HCT116 (cell line): ENCODE measurements around the gene SDR42E2. TPM values are rescaled to one million over a fixed set of nuclear protein-coding genes. Genes with fewer than 3 reads are reported as not detected.
A peak's percentile ranks its signal among the peaks of the same experiment; 100 is the strongest.

Experiments used
- ATAC-seq: fragments of 200-7000 bp; cut with Tn5 transposase; 2 replicates; pipeline ENCODE4 v1.9.1; 2020; ENCODE audit warnings: mild to moderate bottlenecking, moderate library complexity
- BruUV-seq: library from RNA; stranded (reverse); fragments of 400-500 nt; replicated peaks from 2 replicates; lab custom pipeline; 2021; lab: Mats Ljungman, UMichigan
- CTCF ChIA-PET: fragments of 300-600 bp; sonication (Branson Sonifier 250); formaldehyde crosslinking; loops from one replicate; lab custom pipeline; 2021; ENCODE audit warnings: antibody characterized with exemption; lab: Charles Lee
- POLR2A ChIA-PET: fragments of 300-600, 350-600 bp; sonication (Branson Sonifier 250); formaldehyde crosslinking; loops from one replicate; lab custom pipeline; 2021; ENCODE audit warnings: antibody characterized with exemption; lab: Charles Lee
- RAD21 ChIA-PET, 2 experiments: fragments of 300-600 bp; sonication (Branson Sonifier 250); formaldehyde crosslinking; loops; one replicate each; lab custom pipeline; 2023; ENCODE audit warnings: low total read pairs in 2 of 2; ENCODE audit not compliant: uncharacterized antibody in 2 of 2, unreplicated experiment in 2 of 2, low non-redundant PET in 1 of 2; lab: Charles Lee
- DNase-seq: peaks from one replicate; pipeline ENCODE4 v3.0.0-alpha.2; 2010; ENCODE audit warnings: low read depth, low spot score
- H2AFZ ChIP-seq: fragments of 200-600 bp; shearing (Covaris generic), sonication (generic); 2 replicates; pipeline ENCODE4 v1.6.1; 2017; ENCODE audit warnings: low read depth, mixed run types, mixed read lengths, antibody characterized with exemption, low read length; ENCODE audit not compliant: poor library complexity, severe bottlenecking
- H3K27ac ChIP-seq: 2 replicates; pipeline ENCODE4 v1.5.1; 2012; ENCODE audit warnings: low read depth, low read length
- H3K27me3 ChIP-seq: fragments of 200-600 bp; sonication (generic); 2 replicates; pipeline ENCODE4 v1.6.1; 2016; ENCODE audit warnings: mixed run types, low read length, mixed read lengths; ENCODE audit not compliant: insufficient read depth
- H3K36me3 ChIP-seq, 2 experiments: fragments of 200-500 bp in 1 of 2; fragments of 200-600 bp in 1 of 2; sonication (Bioruptor generic) in 1 of 2; sonication (generic) in 1 of 2; 2 replicates each; pipeline versions ENCODE4 v1.5.1 to v1.6.1; 2014 to 2016; ENCODE audit warnings: low read length in 2 of 2, inconsistent platforms in 1 of 2, mixed read lengths in 1 of 2, mixed run types in 1 of 2; ENCODE audit not compliant: insufficient read depth in 2 of 2, control insufficient read depth in 1 of 2
- H3K4me1 ChIP-seq, 2 experiments: fragments of 200-600 bp in 1 of 2; sonication (generic) in 1 of 2; 2 replicates each; pipeline versions ENCODE4 v1.5.1 to v1.6.1; 2012 to 2017; ENCODE audit warnings: low read length in 2 of 2, inconsistent platforms in 1 of 2, mild to moderate bottlenecking in 1 of 2, mixed read lengths in 1 of 2, mixed run types in 1 of 2, moderate library complexity in 1 of 2; ENCODE audit not compliant: insufficient read depth in 2 of 2, control insufficient read depth in 1 of 2
- H3K4me2 ChIP-seq: fragments of 200-600 bp; sonication (generic); 2 replicates; pipeline ENCODE4 v1.6.1; 2017; ENCODE audit warnings: mixed run types, low read length, mixed read lengths
- H3K4me3 ChIP-seq, 2 experiments: fragments of 200-600 bp in 1 of 2; sonication (generic) in 1 of 2; replicated peaks in 1 of 2; 2 replicates each; pipeline ENCODE4 v1.5.1; 2011 to 2016; ENCODE audit warnings: low read length in 2 of 2, control low read depth in 1 of 2, low read depth in 1 of 2, mild to moderate bottlenecking in 1 of 2, mixed read lengths in 1 of 2, mixed run types in 1 of 2
- H3K79me2 ChIP-seq: fragments of 200-600 bp; sonication (generic); 2 replicates; pipeline ENCODE4 v1.6.1; 2017; ENCODE audit warnings: mild to moderate bottlenecking, mixed run types, low read length, moderate library complexity, mixed read lengths; ENCODE audit not compliant: insufficient read depth
- H3K9ac ChIP-seq: fragments of 200-600 bp; sonication (generic); 2 replicates; pipeline ENCODE4 v1.6.1; 2016; ENCODE audit warnings: low read length, mixed read lengths
- H3K9me2 ChIP-seq: fragments of 200-600 bp; sonication (generic), shearing (Covaris generic); 2 replicates; pipeline ENCODE4 v1.6.1; 2017; ENCODE audit warnings: mixed run types, mild to moderate bottlenecking, moderate library complexity; ENCODE audit not compliant: insufficient read depth
- H3K9me3 ChIP-seq, 2 experiments: fragments of 200-500 bp in 1 of 2; fragments of 200-600 bp in 1 of 2; sonication (Bioruptor generic) in 1 of 2; sonication (generic) in 1 of 2; 2 replicates each; pipeline ENCODE4 v1.6.1; 2014 to 2017; ENCODE audit warnings: low read length in 2 of 2, mixed read lengths in 2 of 2, inconsistent platforms in 1 of 2, low read depth in 1 of 2, mild to moderate bottlenecking in 1 of 2, mixed run types in 1 of 2, moderate library complexity in 1 of 2; ENCODE audit not compliant: control insufficient read depth in 1 of 2, insufficient read depth in 1 of 2
- H4K20me1 ChIP-seq: fragments of 200-600 bp; sonication (generic), shearing (Covaris generic); 2 replicates; pipeline ENCODE4 v1.6.1; 2017; ENCODE audit warnings: mixed run types, mild to moderate bottlenecking, moderate library complexity; ENCODE audit not compliant: insufficient read depth
- CBX3 ChIP-seq: IDR thresholded peaks from 2 replicates; pipeline ENCODE4 v1.6.1; 2012; ENCODE audit warnings: low read depth
- CTCF ChIP-seq, 3 experiments: fragments of 200-600 bp in 1 of 3; sonication (generic) in 1 of 3; IDR thresholded peaks in 2 of 3; conservative IDR thresholded peaks in 1 of 3; 2 replicates each; pipeline ENCODE4 v1.5.1; 2012 to 2017; ENCODE audit warnings: low read depth in 2 of 3, low read length in 2 of 3, antibody characterized with exemption in 1 of 3, borderline replicate concordance in 1 of 3, control low read depth in 1 of 3, mild to moderate bottlenecking in 1 of 3, mixed read lengths in 1 of 3, mixed run types in 1 of 3, moderate library complexity in 1 of 3; ENCODE audit not compliant: insufficient read depth in 1 of 3
- EGR1 ChIP-seq: IDR thresholded peaks from 2 replicates; pipeline ENCODE4 v1.6.1; 2012; ENCODE audit warnings: low read depth
- ELF1 ChIP-seq: IDR thresholded peaks from 2 replicates; pipeline ENCODE4 v1.6.1; 2012; ENCODE audit warnings: low read depth, borderline replicate concordance
- EZH2 ChIP-seq: fragments of 200-600 bp; sonication (generic); IDR thresholded peaks from 2 replicates; pipeline ENCODE4 v1.6.1; 2017; ENCODE audit warnings: antibody characterized with exemption, mixed run types
- EZH2phosphoT487 ChIP-seq: fragments of 200-600 bp; IDR thresholded peaks from 2 replicates; pipeline ENCODE4 v1.6.1; 2018; ENCODE audit warnings: antibody characterized with exemption, borderline replicate concordance
- FOSL1 ChIP-seq: IDR thresholded peaks from 2 replicates; pipeline ENCODE4 v1.6.1; 2012; ENCODE audit warnings: low read depth
- JUND ChIP-seq: IDR thresholded peaks from 2 replicates; pipeline ENCODE4 v1.6.1; 2012
- POLR2A ChIP-seq: IDR thresholded peaks from 2 replicates; pipeline ENCODE4 v1.7.0; 2011; ENCODE audit warnings: borderline replicate concordance; ENCODE audit not compliant: insufficient read depth, insufficient read length; ENCODE audit errors: extremely low read depth
- POLR2AphosphoS5 ChIP-seq: IDR thresholded peaks from 2 replicates; pipeline ENCODE4 v1.6.1; 2011; ENCODE audit warnings: mild to moderate bottlenecking, low read depth, low read length, moderate library complexity
- RAD21 ChIP-seq: IDR thresholded peaks from 2 replicates; pipeline ENCODE4 v1.6.1; 2012; ENCODE audit warnings: low read depth, mild to moderate bottlenecking
- SIN3A ChIP-seq: IDR thresholded peaks from 2 replicates; pipeline ENCODE4 v1.6.1; 2012; ENCODE audit warnings: low read depth
- SP1 ChIP-seq: IDR thresholded peaks from 2 replicates; pipeline ENCODE4 v1.6.1; 2012; ENCODE audit warnings: low read depth
- SRF ChIP-seq: IDR thresholded peaks from 2 replicates; pipeline ENCODE4 v1.6.1; 2012; ENCODE audit warnings: low read depth
- TCF7L2 ChIP-seq: IDR thresholded peaks from 2 replicates; pipeline ENCODE4 v1.7.0; 2011; ENCODE audit warnings: borderline replicate concordance, inconsistent platforms; ENCODE audit not compliant: insufficient read depth, insufficient read length; ENCODE audit errors: extremely low read depth
- YY1 ChIP-seq: IDR thresholded peaks from 2 replicates; pipeline ENCODE4 v1.6.1; 2011; ENCODE audit warnings: low read length, low read depth, moderate library complexity, mild to moderate bottlenecking; ENCODE audit not compliant: insufficient replicate concordance; ENCODE audit errors: extremely low read depth
- ZFX ChIP-seq: fragments of 450-650 bp; IDR thresholded peaks from 2 replicates; pipeline ENCODE4 v1.6.1; 2017
- ZNF274 ChIP-seq: fragments of 200-500 bp; sonication (Bioruptor generic); IDR thresholded peaks from 2 replicates; pipeline ENCODE4 v1.6.1; 2014; ENCODE audit warnings: mild to moderate bottlenecking, low read depth, low read length, inconsistent platforms
- intact Hi-C: fragments of 100-400 bp; cut with micrococcal nuclease; formaldehyde crosslinking; loops from 2 replicates; pipeline ENCODE4 v1.10.0; 2022
- total RNA-seq: library from RNA; stranded (reverse); gene quantifications from one replicate; pipeline ENCODE4 v1.2.1, GENCODE V29; 2021; ENCODE audit not compliant: unreplicated experiment
- TF ChIP-seq, protein P1 (sequence below): IDR thresholded peaks from 2 replicates; pipeline ENCODE4 v1.6.1; 2011; ENCODE audit warnings: mild to moderate bottlenecking, low read length, moderate library complexity; ENCODE audit not compliant: insufficient replicate concordance; ENCODE audit errors: extremely low read depth
- TF ChIP-seq, protein P2 (sequence below): IDR thresholded peaks from 2 replicates; pipeline ENCODE4 v1.6.1; 2012

Gene SDR42E2
- total RNA-seq, 1 experiment from 2014 or later = 0.27 TPM

DNA sequence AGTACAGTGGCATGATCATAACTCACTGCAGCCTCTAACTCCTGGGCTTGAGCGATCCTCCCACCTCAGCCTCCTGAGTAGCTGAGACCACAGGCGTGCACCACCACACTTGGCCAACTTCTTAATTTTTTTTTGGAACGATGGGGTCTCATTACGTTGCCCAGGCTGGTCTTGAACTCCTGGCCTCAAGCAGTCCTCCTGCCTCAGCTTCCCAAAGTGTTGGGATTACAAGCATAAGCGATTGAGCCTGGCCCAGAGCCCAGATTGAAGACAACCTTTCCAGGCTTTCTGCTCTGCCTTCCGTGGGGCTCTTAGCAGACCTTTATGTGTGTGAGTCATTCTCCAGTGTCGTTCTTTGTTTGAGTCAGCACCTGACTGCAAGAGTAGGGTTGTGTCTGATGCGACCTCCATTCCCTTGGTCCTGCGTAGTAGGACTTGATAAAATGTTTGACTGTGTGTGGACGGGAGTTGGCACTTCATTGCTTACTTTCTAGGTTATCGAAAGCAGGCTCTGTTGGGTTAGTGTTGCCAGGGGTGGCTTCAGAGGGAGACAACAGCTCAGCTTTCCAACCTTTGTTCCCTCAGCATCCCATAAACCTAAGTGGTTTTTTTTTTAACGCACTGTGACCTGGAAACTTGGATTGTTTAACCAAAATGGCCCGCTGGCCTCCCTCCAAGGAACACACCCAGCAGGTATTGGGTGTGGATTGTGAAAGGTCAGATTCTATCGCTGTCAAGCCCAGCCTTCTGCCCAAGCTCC, 70.2 kb downstream of the SDR42E2 start (continued):
- TF ChIP-seq TCF7L2 = peak; percentile 28
- TF ChIP-seq CBX3 = peak; percentile 61
- no peak for TF ChIP-seq ZNF274
- TF ChIP-seq POLR2AphosphoS5 = no peak

GRCh38 chr16:22233037-22233372, 70.7 kb downstream of the SDR42E2 start:
- Histone ChIP-seq H3K4me2 (peak overlapping the region; percentile 66), H3K9ac (peak overlapping the region; percentile 23), H3K9me3 (no peaks in the 10 kb centered on the region), H3K36me3 (no peaks in the 10 kb centered on the region), H4K20me1 (no peaks in the 10 kb centered on the region), H3K4me3 (peak overlapping the region; percentile 7 to 31), H3K79me2 (peaks cover under 1% of the 10 kb centered on the region; the same call in 1 of the 2 replicates), H3K9me2 (no peaks in the 10 kb centered on the region), H3K4me1 (peaks cover 28 to 32% of the 10 kb centered on the region in 2 experiments), H3K27ac (peak overlapping the region; percentile 76), H2AFZ (no peak overlapping the region), H3K27me3 (no peaks in the 10 kb centered on the region)
- peak; percentile 42 for ATAC-seq
- no peak for DNase-seq
- BruUV-seq = no TSS peak
- intact Hi-C loops = loop anchor here (2.0 kb wide), 1 partner anchor 26 kb away; the partner anchor contains the start of gene EEF2K
- ChIA-PET POLR2A (interaction anchor here (0.6 kb wide), 1 partner anchor 1427 kb away, joined by 4 read pairs; the partner anchor contains the start of genes ERI2 and REXO5), CTCF (no interaction called here), RAD21 (no interaction called here)
- no peak; the same call in 1 of the 2 replicates for TF ChIP-seq SIN3A
- TF ChIP-seq FOSL1 = no peak
- TF ChIP-seq POLR2A = no peak
- no peak for TF ChIP-seq RAD21
- no peak for TF ChIP-seq CTCF (IDR thresholded peaks at IDR 0.05 in 2 of 3, conservative IDR thresholded peaks at IDR 0.05 in 1 of 3; ENCODE audit: borderline replicate concordance in 1 of 3, insufficient read depth in 1 of 3, low read depth in 2 of 3, low read length in 2 of 3)
- TF ChIP-seq, protein P1, sequence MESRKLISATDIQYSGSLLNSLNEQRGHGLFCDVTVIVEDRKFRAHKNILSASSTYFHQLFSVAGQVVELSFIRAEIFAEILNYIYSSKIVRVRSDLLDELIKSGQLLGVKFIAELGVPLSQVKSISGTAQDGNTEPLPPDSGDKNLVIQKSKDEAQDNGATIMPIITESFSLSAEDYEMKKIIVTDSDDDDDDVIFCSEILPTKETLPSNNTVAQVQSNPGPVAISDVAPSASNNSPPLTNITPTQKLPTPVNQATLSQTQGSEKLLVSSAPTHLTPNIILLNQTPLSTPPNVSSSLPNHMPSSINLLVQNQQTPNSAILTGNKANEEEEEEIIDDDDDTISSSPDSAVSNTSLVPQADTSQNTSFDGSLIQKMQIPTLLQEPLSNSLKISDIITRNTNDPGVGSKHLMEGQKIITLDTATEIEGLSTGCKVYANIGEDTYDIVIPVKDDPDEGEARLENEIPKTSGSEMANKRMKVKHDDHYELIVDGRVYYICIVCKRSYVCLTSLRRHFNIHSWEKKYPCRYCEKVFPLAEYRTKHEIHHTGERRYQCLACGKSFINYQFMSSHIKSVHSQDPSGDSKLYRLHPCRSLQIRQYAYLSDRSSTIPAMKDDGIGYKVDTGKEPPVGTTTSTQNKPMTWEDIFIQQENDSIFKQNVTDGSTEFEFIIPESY = no peak
- no peak for TF ChIP-seq ELF1
- TF ChIP-seq CBX3 = no peak
- TF ChIP-seq YY1 = no peak
- TF ChIP-seq ZNF274 = no peak
- TF ChIP-seq EZH2phosphoT487 = no peak
- no peak for TF ChIP-seq SP1
- TF ChIP-seq EZH2 = no peak
- no peak for TF ChIP-seq ZFX
- TF ChIP-seq SRF = no peak
- TF ChIP-seq, protein P2, sequence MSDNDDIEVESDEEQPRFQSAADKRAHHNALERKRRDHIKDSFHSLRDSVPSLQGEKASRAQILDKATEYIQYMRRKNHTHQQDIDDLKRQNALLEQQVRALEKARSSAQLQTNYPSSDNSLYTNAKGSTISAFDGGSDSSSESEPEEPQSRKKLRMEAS = no peak
- TF ChIP-seq EGR1 = no peak
- no peak for TF ChIP-seq JUND
